IMR-90 (cell line): ENCODE measurements around the gene PARD3. TPM values are rescaled to one million over a fixed set of nuclear protein-coding genes. Genes with fewer than 3 reads are reported as not detected.

Source experiments
- ATAC-seq: fragments of 200-7000 bp; cut with Tn5 transposase; 2 replicates; pipeline ENCODE4 v1.9.1; 2020; ENCODE audit warnings: low read depth, mild to moderate bottlenecking, moderate library complexity
- BruUV-seq: library from RNA; stranded (reverse); fragments of 400-500 nt; replicated peaks from 2 replicates; lab custom pipeline; 2021; lab: Mats Ljungman, UMichigan
- CTCF ChIA-PET: fragments of 300-600 bp; formaldehyde crosslinking; extraction: SDS; loops from one replicate; lab custom pipeline; 2021; ENCODE audit warnings: antibody characterized with exemption; lab: Yijun Ruan, JAX
- POLR2A ChIA-PET: fragments of 300-600 bp; sonication (Branson Sonifier 250); formaldehyde crosslinking; loops from one replicate; lab custom pipeline; 2022; ENCODE audit warnings: antibody characterized with exemption; ENCODE audit not compliant: unreplicated experiment; lab: Charles Lee
- DNase-seq: peaks from one replicate; pipeline ENCODE4 v3.0.0; 2013
- H2AFZ ChIP-seq: replicated peaks from 2 replicates; pipeline ENCODE3; 2013; ENCODE audit warnings: low read length, mild to moderate bottlenecking; ENCODE audit not compliant: poor library complexity
- H2AK5ac ChIP-seq: 2 replicates; pipeline ENCODE4 v1.6.1; 2013; ENCODE audit warnings: low read depth, low read length, inconsistent platforms
- H2AK9ac ChIP-seq: replicated peaks from 2 replicates; pipeline ENCODE3; 2013; ENCODE audit warnings: mild to moderate bottlenecking, low read depth, low read length, moderate library complexity; ENCODE audit not compliant: poor library complexity
- H2BK120ac ChIP-seq: 2 replicates; pipeline ENCODE4 v1.6.1; 2013; ENCODE audit warnings: low read depth, low read length, inconsistent platforms
- H2BK15ac ChIP-seq: 3 replicates; pipeline ENCODE4 v1.6.1; 2013; ENCODE audit warnings: low read depth, low read length, inconsistent platforms
- H2BK20ac ChIP-seq: 2 replicates; pipeline ENCODE4 v1.6.1; 2013; ENCODE audit warnings: low read depth, mild to moderate bottlenecking, inconsistent platforms, low read length, moderate library complexity
- H2BK5ac ChIP-seq: 2 replicates; pipeline ENCODE4 v1.6.1; 2013; ENCODE audit warnings: mild to moderate bottlenecking, low read depth, low read length, inconsistent platforms; ENCODE audit not compliant: poor library complexity, severe bottlenecking
- H3K14ac ChIP-seq: replicated peaks from 2 replicates; pipeline ENCODE4 v1.6.1; 2013; ENCODE audit warnings: low read depth, low read length, inconsistent platforms
- H3K18ac ChIP-seq: 2 replicates; pipeline ENCODE4 v1.6.1; 2013; ENCODE audit warnings: low read depth, low read length, control low read depth
- H3K23ac ChIP-seq: 2 replicates; pipeline ENCODE4 v1.6.1; 2013; ENCODE audit warnings: low read depth, low read length, inconsistent platforms
- H3K27ac ChIP-seq: 2 replicates; pipeline ENCODE4 v1.5.1; 2013; ENCODE audit warnings: mild to moderate bottlenecking, control low read depth, low read length; ENCODE audit not compliant: insufficient read depth
- H3K27me3 ChIP-seq: 2 replicates; pipeline ENCODE4 v1.6.1; 2013; ENCODE audit warnings: low read length; ENCODE audit not compliant: control insufficient read depth, insufficient read depth
- H3K36me3 ChIP-seq: 2 replicates; pipeline ENCODE4 v1.6.1; 2013; ENCODE audit warnings: low read length, mixed read lengths; ENCODE audit not compliant: control insufficient read depth, insufficient read depth
- H3K4ac ChIP-seq: 2 replicates; pipeline ENCODE4 v1.6.1; 2013; ENCODE audit warnings: low read depth, low read length, inconsistent platforms
- H3K4me1 ChIP-seq: 2 replicates; pipeline ENCODE4 v1.6.1; 2013; ENCODE audit warnings: low read length, mixed read lengths; ENCODE audit not compliant: control insufficient read depth, insufficient read depth
- H3K4me2 ChIP-seq: 2 replicates; pipeline ENCODE4 v1.6.1; 2013; ENCODE audit warnings: low read depth, mild to moderate bottlenecking, control low read depth, low read length, moderate library complexity
- H3K4me3 ChIP-seq: 2 replicates; pipeline ENCODE4 v1.5.1; 2013; ENCODE audit warnings: low read depth, mild to moderate bottlenecking, control low read depth, low read length, moderate library complexity; ENCODE audit not compliant: insufficient read depth
- H3K56ac ChIP-seq: 2 replicates; pipeline ENCODE4 v1.6.1; 2013; ENCODE audit warnings: low read length, inconsistent platforms; ENCODE audit not compliant: insufficient read depth; ENCODE audit errors: extremely low read depth
- H3K79me1 ChIP-seq, 2 experiments: 2 replicates each; pipeline ENCODE4 v1.6.1; 2013; ENCODE audit warnings: low read length in 2 of 2, inconsistent platforms in 1 of 2, low read depth in 1 of 2
- H3K9ac ChIP-seq: 2 replicates; pipeline ENCODE4 v1.6.1; 2013; ENCODE audit warnings: low read depth, low read length, control low read depth
- H3K9me1 ChIP-seq: 2 replicates; pipeline ENCODE4 v1.6.1; 2013; ENCODE audit warnings: low read length, inconsistent platforms; ENCODE audit not compliant: insufficient read depth
- H3K9me3 ChIP-seq: 2 replicates; pipeline ENCODE4 v1.6.1; 2013; ENCODE audit warnings: low read length; ENCODE audit not compliant: control insufficient read depth, insufficient read depth
- H4K20me1 ChIP-seq: 2 replicates; pipeline ENCODE4 v1.6.1; 2013; ENCODE audit warnings: low read length, inconsistent platforms; ENCODE audit not compliant: insufficient read depth
- H4K5ac ChIP-seq: 2 replicates; pipeline ENCODE4 v1.6.1; 2013; ENCODE audit warnings: mild to moderate bottlenecking, low read depth, low read length, control low read depth
- H4K8ac ChIP-seq, 2 experiments: 2 replicates each; pipeline ENCODE4 v1.6.1; 2013; ENCODE audit warnings: low read depth in 2 of 2, low read length in 2 of 2, control low read depth in 1 of 2, inconsistent platforms in 1 of 2
- H4K91ac ChIP-seq: 2 replicates; pipeline ENCODE4 v1.6.1; 2013; ENCODE audit warnings: low read depth, low read length, inconsistent platforms; ENCODE audit not compliant: insufficient read depth
- BHLHE40 ChIP-seq: fragments of 150-350 bp; IDR thresholded peaks from 2 replicates; pipeline ENCODE4 v1.6.1; 2016; ENCODE audit warnings: mild to moderate bottlenecking, low read depth, low read length
- CHD1 ChIP-seq: IDR thresholded peaks from 2 replicates; pipeline ENCODE4 v1.6.1; 2012; ENCODE audit warnings: low read depth, low read length, improper control_type of control experiment
- CTCF ChIP-seq: conservative IDR thresholded peaks from 2 replicates; pipeline ENCODE4 v1.5.1; 2012; ENCODE audit warnings: mild to moderate bottlenecking, low read depth, low read length, improper control_type of control experiment
- ELK1 ChIP-seq: fragments of 150-350 bp; IDR thresholded peaks from 2 replicates; pipeline ENCODE4 v1.6.1; 2016; ENCODE audit warnings: low read depth, mild to moderate bottlenecking, low read length, moderate library complexity, borderline replicate concordance
- FOS ChIP-seq: fragments of 150-350 bp; IDR thresholded peaks from 2 replicates; pipeline ENCODE4 v1.6.1; 2016; ENCODE audit warnings: low read depth, low read length
- MAFK ChIP-seq: IDR thresholded peaks from 2 replicates; pipeline ENCODE4 v1.6.1; 2012; ENCODE audit warnings: low read depth, low read length, improper control_type of control experiment
- MAZ ChIP-seq: IDR thresholded peaks from 2 replicates; pipeline ENCODE4 v1.6.1; 2012; ENCODE audit warnings: low read depth, mild to moderate bottlenecking, low read length, improper control_type of control experiment, moderate library complexity, borderline replicate concordance
- MXI1 ChIP-seq: IDR thresholded peaks from 2 replicates; pipeline ENCODE4 v1.6.1; 2012; ENCODE audit warnings: low read depth, mild to moderate bottlenecking, low read length, moderate library complexity, borderline replicate concordance
- NFE2L2 ChIP-seq: fragments of 150-350 bp; IDR thresholded peaks from 2 replicates; pipeline ENCODE4 v1.6.1; 2016; ENCODE audit warnings: low read depth, mild to moderate bottlenecking, low read length
- POLR2A ChIP-seq: IDR thresholded peaks from 2 replicates; pipeline ENCODE4 v1.6.1; 2012; ENCODE audit warnings: mild to moderate bottlenecking, low read depth, low read length
- RAD21 ChIP-seq: IDR thresholded peaks from 2 replicates; pipeline ENCODE4 v1.6.1; 2012; ENCODE audit warnings: low read length, improper control_type of control experiment
- SMC3 ChIP-seq: fragments of 150-350 bp; IDR thresholded peaks from 2 replicates; pipeline ENCODE4 v1.6.1; 2016; ENCODE audit warnings: low read depth, mild to moderate bottlenecking, antibody characterized with exemption, low read length, moderate library complexity
- USF2 ChIP-seq: fragments of 150-350 bp; IDR thresholded peaks from 2 replicates; pipeline ENCODE4 v1.6.1; 2017; ENCODE audit warnings: mild to moderate bottlenecking, antibody characterized with exemption, low read length, low read depth
- WGBS, 2 experiments: methylation state at CpG; one replicate each; pipeline versions ENCODE4 v1.1.5 to v1.1.7; 2013; ENCODE audit warnings: missing lambda C conversion rate in 2 of 2; ENCODE audit not compliant: insufficient read length in 1 of 2; ENCODE audit errors: extremely low coverage in 2 of 2; 5-methylcytosine and 5-hydroxymethylcytosine counted together
- dilution Hi-C: fragments of 300-500 bp; cut with HindIII; formaldehyde crosslinking; loops from one replicate; pipeline ENCODE4 v1.14.3; 2018; ENCODE audit warnings: low sequenced_read_pairs; ENCODE audit not compliant: unreplicated experiment
- in situ Hi-C: fragments of 300-500 bp; cut with MboI; formaldehyde crosslinking; loops from 3 replicates; pipeline ENCODE4 v1.14.3; 2019; ENCODE audit warnings: low sequenced_read_pairs, inconsistent platforms, mixed read lengths
- intact Hi-C: fragments of 100-400 bp; cut with micrococcal nuclease; formaldehyde crosslinking; loops from 2 replicates; pipeline ENCODE4 v1.10.0; 2022
- polyA plus RNA-seq, 3 experiments: library from polyadenylated mRNA; depleted of rRNA; stranded (reverse); fragments of >200 nt; gene quantifications; 2 replicates each; pipeline ENCODE4 v1.2.3, GENCODE V29; 2012; ENCODE audit warnings: low replicate concordance in 1 of 3
- total RNA-seq: library from RNA; depleted of rRNA; stranded (reverse); fragments of >200 nt; gene quantifications from 2 replicates; pipeline ENCODE4 v1.2.3, GENCODE V29; 2012

The PARD3 gene
- total and polyA plus RNA-seq, 2 of the 4 experiments (the other 2 are of a cell fraction), result 14.6 to 37.5 TPM

- TF ChIP-seq MAFK, result no peak
These were observed 52.3 kb downstream of the PARD3 start (continued) for GRCh38 chr10:34762603-34763299.

- intact Hi-C loops, result loop anchor here (1.0 kb wide), 1 partner anchor 21 kb away; no protein-coding TSS in a partner anchor
- no CpG with 5 or more reads among the region's 3 CpGs for WGBS, 2 experiments
- in situ Hi-C loops, result no loop called here
- no peak for TF ChIP-seq MAFK
- no peak for TF ChIP-seq SMC3
- TF ChIP-seq ELK1, result no peak
- no peak for TF ChIP-seq RAD21
- TF ChIP-seq NFE2L2, result no peak
- TF ChIP-seq POLR2A, result no peak
- no peak for TF ChIP-seq CTCF
- TF ChIP-seq MAZ, result no peak
- no peak for TF ChIP-seq USF2
- no peak for TF ChIP-seq FOS
- TF ChIP-seq BHLHE40, result no peak
- TF ChIP-seq CHD1, result no peak
- TF ChIP-seq MXI1, result no peak
These were observed 52.9 kb downstream of the PARD3 start for GRCh38 chr10:34762156-34762555.

More at GRCh38 chr10:34762156-34762555, 52.9 kb downstream of the PARD3 start:
- Histone ChIP-seq H3K27ac (no peak overlapping the region), H4K91ac (no peak overlapping the region), H3K9me3 (no peaks in the 10 kb centered on the region), H4K5ac (no peak overlapping the region), H4K8ac (no peak overlapping the region), H3K9ac (no peak overlapping the region), H3K4me3 (no peak overlapping the region), H3K4ac (no peak overlapping the region), H3K56ac (no peak overlapping the region), H2AFZ (no peak overlapping the region), H3K4me2 (no peak overlapping the region), H3K36me3 (no peaks in the 10 kb centered on the region), H2AK9ac (no peak overlapping the region), H3K27me3 (no peaks in the 10 kb centered on the region), H3K4me1 (peaks cover 5% of the 10 kb centered on the region), H3K9me1 (0 out of 2 replicates have a peak, but pooled peaks cover 3% of the 10 kb centered on the region), H2BK5ac (no peak overlapping the region), H3K18ac (no peak overlapping the region), H2BK15ac (no peak overlapping the region), H2BK120ac (no peak overlapping the region), H3K79me1 (peaks cover 15 to 69% of the 10 kb centered on the region in 2 experiments), H3K23ac (no peak overlapping the region), H4K20me1 (peaks cover 6% of the 10 kb centered on the region), H2AK5ac (no peak overlapping the region), H2BK20ac (no peak overlapping the region), H3K14ac (no peak overlapping the region)
- ChIA-PET POLR2A (no interaction called here), CTCF (no interaction called here)
- no peak for ATAC-seq
- BruUV-seq, result no TSS peak
- DNase-seq, result no peak
- dilution Hi-C loops, result no loop called here
